OCI-LY3 (cell line): ENCODE results near the gene TMEM259.

Experiments used
- H2AFZ ChIP-seq: fragments of 200-600, 300-600 bp; shearing (Covaris generic); 2 replicates; pipeline ENCODE4 v1.6.0; 2014; ENCODE audit warnings: antibody characterized with exemption, low read depth, low read length
- H3K27ac ChIP-seq: fragments of 200-600, 300-600 bp; sonication (generic); 2 replicates; pipeline ENCODE4 v1.5.1; 2014; ENCODE audit warnings: mild to moderate bottlenecking, low read length, moderate library complexity, mixed read lengths
- H3K27me3 ChIP-seq: fragments of 200-600, 300-600 bp; sonication (generic); 2 replicates; pipeline ENCODE4 v1.6.1; 2014; ENCODE audit warnings: low read depth, low read length, mixed read lengths
- H3K36me3 ChIP-seq: fragments of 200-600, 300-600 bp; sonication (generic); replicated peaks from 2 replicates; pipeline ENCODE3; 2014; ENCODE audit warnings: low read depth, low read length, mixed read lengths
- H3K4me1 ChIP-seq: fragments of 300-600, 200-600 bp; sonication (generic); 2 replicates; pipeline ENCODE4 v1.6.1; 2014; ENCODE audit warnings: low read length, mixed read lengths
- H3K4me2 ChIP-seq: fragments of 200-600, 300-600 bp; sonication (generic); 2 replicates; pipeline ENCODE4 v1.6.1; 2014; ENCODE audit warnings: low read length, mixed read lengths
- H3K4me3 ChIP-seq: fragments of 300-600, 200-600 bp; sonication (generic); 2 replicates; pipeline ENCODE4 v1.5.1; 2014; ENCODE audit warnings: antibody characterized with exemption, mild to moderate bottlenecking, low read length, moderate library complexity
- H3K79me2 ChIP-seq: fragments of 300-600, 200-600 bp; shearing (Covaris generic); 2 replicates; pipeline ENCODE4 v1.6.1; 2014; ENCODE audit warnings: mild to moderate bottlenecking, low read length, mixed read lengths
- H3K9ac ChIP-seq: fragments of 300-600, 200-600 bp; shearing (Covaris generic); 2 replicates; pipeline ENCODE4 v1.6.0; 2014; ENCODE audit warnings: mild to moderate bottlenecking, low read length, moderate library complexity
- H3K9me3 ChIP-seq: fragments of 200-600, 300-600 bp; shearing (Covaris generic); 2 replicates; pipeline ENCODE4 v1.6.1; 2014; ENCODE audit warnings: low read length, mixed read lengths; ENCODE audit not compliant: insufficient read depth
- H4K20me1 ChIP-seq: fragments of 200-600, 300-600 bp; sonication (generic); 2 replicates; pipeline ENCODE4 v1.6.1; 2016; ENCODE audit warnings: low read length, mixed read lengths; ENCODE audit not compliant: insufficient read depth
- EZH2phosphoT487 ChIP-seq: fragments of 200-600 bp; shearing (Covaris generic); IDR thresholded peaks from 2 replicates; pipeline ENCODE4 v1.6.1; 2018; ENCODE audit warnings: antibody characterized with exemption, mixed run types, low read depth
- TF ChIP-seq, protein P1 (sequence below): fragments of 200-600, 300-600 bp; sonication (generic); IDR thresholded peaks from 2 replicates; pipeline ENCODE4 v1.5.1; 2014; ENCODE audit warnings: antibody characterized with exemption, low read length, low read depth

Gene TMEM259

DNA sequence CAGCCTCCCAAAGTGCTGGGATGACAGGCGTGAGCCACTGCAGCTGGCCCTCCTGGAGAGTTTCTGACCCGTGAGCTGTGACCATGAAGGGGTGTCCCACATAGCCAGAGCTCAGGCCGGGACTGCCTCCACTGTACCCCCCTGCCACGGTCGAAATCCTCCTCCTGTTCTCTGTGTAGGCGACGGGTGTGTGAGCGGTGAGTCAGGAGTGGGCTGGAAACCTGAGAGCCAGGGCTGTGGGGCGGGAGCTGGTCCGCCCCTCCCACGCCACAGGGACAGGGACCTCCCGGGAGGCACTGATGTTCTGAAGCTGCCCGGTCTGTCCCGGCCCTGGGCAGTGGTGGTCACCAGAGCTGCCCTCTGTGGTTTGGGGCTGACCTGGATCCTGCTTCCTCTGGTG, 32.8 kb downstream of the TMEM259 start:
- no peak overlapping the region for H3K4me2 ChIP-seq
- H3K4me1 ChIP-seq: peaks cover 17% of the 10 kb centered on the region
- peaks cover 16% of the 10 kb centered on the region for H3K79me2 ChIP-seq
- H3K36me3 ChIP-seq: peaks cover 34% of the 10 kb centered on the region
- H3K9me3 ChIP-seq: no peaks in the 10 kb centered on the region
- no peak overlapping the region for H2AFZ ChIP-seq
- no peak overlapping the region for H3K9ac ChIP-seq
- H3K27me3 ChIP-seq: no peaks in the 10 kb centered on the region
- TF ChIP-seq, protein P1, sequence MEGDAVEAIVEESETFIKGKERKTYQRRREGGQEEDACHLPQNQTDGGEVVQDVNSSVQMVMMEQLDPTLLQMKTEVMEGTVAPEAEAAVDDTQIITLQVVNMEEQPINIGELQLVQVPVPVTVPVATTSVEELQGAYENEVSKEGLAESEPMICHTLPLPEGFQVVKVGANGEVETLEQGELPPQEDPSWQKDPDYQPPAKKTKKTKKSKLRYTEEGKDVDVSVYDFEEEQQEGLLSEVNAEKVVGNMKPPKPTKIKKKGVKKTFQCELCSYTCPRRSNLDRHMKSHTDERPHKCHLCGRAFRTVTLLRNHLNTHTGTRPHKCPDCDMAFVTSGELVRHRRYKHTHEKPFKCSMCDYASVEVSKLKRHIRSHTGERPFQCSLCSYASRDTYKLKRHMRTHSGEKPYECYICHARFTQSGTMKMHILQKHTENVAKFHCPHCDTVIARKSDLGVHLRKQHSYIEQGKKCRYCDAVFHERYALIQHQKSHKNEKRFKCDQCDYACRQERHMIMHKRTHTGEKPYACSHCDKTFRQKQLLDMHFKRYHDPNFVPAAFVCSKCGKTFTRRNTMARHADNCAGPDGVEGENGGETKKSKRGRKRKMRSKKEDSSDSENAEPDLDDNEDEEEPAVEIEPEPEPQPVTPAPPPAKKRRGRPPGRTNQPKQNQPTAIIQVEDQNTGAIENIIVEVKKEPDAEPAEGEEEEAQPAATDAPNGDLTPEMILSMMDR: no peak
- no peak for TF ChIP-seq EZH2phosphoT487
- no peak overlapping the region for H3K27ac ChIP-seq
- no peak overlapping the region for H3K4me3 ChIP-seq
- H4K20me1 ChIP-seq: no peaks in the 10 kb centered on the region

DNA sequence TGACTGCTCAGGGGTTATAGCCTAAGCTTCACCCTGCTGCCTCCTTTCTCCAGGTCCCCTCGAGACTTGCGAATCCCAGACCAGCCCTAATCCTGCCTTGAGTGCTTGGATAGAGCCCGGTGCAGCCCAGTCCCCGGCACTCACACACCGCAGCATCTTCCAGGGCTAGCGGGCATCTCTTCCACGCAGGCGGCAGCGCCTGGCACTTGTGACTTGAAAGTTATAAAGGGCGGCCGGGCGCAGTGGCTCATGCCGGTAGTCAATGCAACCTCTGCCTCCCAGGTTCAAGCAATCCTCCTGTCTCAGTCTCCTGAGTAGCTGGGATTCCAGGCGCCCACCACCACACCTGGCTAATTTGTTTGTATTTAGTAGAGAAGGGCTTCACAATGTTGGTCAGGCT, 34.8 kb downstream of the TMEM259 start:
- Histone ChIP-seq H3K9me3 (no peaks in the 10 kb centered on the region), H3K4me3 (no peak overlapping the region), H2AFZ (no peak overlapping the region), H3K79me2 (peaks cover 16% of the 10 kb centered on the region), H3K4me2 (no peak overlapping the region), H3K27ac (no peak overlapping the region), H4K20me1 (no peaks in the 10 kb centered on the region), H3K9ac (no peak overlapping the region), H3K36me3 (peaks cover 24% of the 10 kb centered on the region), H3K4me1 (peaks cover 20% of the 10 kb centered on the region), H3K27me3 (no peaks in the 10 kb centered on the region)
- no peak for TF ChIP-seq EZH2phosphoT487
- TF ChIP-seq, protein P1: no peak

DNA sequence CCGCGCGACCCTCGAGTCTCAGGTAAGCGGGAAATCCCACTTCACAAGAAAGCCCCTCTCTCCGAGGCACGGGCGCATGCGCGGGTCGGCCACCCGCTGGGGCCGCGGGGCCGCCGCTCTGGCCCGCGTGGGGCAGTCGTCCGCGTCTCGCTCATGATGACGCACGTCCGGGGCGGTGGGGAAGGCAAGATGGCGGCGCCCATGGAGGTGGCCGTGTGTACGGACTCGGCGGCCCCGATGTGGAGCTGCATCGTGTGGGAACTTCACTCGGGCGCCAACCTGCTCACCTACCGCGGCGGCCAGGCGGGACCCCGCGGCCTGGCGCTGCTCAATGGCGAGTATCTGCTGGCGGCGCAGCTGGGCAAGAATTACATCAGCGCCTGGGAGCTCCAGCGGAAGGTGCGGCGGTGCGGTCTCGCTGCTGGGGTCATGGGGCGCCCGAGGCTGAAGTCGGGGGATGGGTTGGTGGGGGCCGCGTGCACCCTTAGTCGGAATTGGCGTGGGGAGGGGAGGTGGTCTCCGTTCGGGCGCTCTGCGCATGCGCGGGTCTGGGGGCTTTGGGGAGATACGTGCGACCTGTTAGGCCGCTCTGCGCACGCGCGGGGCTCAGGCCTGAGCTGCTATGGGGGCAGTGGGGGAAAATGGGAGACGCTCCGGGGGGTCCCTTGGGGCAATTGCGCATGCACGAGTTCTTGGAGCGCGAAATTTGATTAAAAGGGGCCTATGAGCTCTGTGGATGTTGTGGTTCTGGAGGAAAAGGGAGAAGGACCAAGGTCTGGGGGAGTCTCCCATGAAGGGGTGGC, 36.6 kb downstream of the TMEM259 start, which contains the start of gene WDR18:
Gene WDR18 (plus strand): TSS at position 181 of the 803 bp plus-strand sequence. CDS start 9 bp downstream, at position 190.
- H3K27me3 ChIP-seq: no peaks in the 10 kb centered on the region
- no peaks in the 10 kb centered on the region for H3K9me3 ChIP-seq
- peak within 1 kb of the TSS; percentile 86 for H3K9ac ChIP-seq
- peak within 1 kb of the TSS; percentile 93 for H3K4me3 ChIP-seq
- TF ChIP-seq EZH2phosphoT487: no peak
- TF ChIP-seq, protein P1: no peak
- no peaks in the 10 kb centered on the region for H4K20me1 ChIP-seq
- peak within 1 kb of the TSS; percentile 65 for H3K27ac ChIP-seq
- H3K4me2 ChIP-seq: peak within 1 kb of the TSS; percentile 94
- H3K36me3 ChIP-seq: peaks cover 14% of the 10 kb centered on the region
- peaks cover 34% of the 10 kb centered on the region for H3K4me1 ChIP-seq
- peaks cover 16% of the 10 kb centered on the region for H3K79me2 ChIP-seq
- peak within 1 kb of the TSS; percentile 54; the same call in 1 of the 2 replicates for H2AFZ ChIP-seq

DNA sequence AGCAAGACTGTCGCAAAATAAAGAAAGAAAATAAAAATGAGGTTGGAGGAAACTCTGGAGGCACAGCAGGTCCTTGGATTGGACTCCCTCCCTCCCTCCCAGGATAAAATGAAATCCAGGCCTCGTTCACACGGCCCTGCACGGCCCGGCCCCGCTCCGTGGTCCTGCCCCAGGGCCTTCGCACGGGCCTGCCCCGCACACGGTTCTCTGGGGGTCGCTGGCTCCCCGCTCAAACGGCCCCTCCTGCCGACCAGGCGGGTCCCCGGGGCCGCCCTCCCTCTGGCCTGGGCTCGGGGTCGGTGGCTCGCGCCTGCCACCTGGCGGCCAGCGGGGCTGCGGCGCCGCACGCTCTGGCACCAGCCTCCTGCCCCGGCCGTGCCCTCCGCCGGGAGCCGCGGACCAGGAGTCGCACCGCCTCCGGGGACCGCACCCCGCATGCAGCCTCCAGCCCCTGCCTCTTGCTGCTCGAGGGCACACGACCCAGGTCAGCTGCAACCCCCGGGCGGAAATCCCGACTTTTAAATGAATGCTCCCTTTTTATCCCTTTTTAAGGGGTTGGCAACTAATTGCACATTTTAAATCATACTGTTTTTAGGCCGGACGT, 38.3 kb downstream of the TMEM259 start:
- Histone ChIP-seq H3K4me3 (peak overlapping the region; percentile 66), H3K36me3 (peaks cover 3% of the 10 kb centered on the region), H3K27ac (no peak overlapping the region), H3K79me2 (peaks cover 16% of the 10 kb centered on the region), H2AFZ (peak overlapping the region; percentile 66; the same call in 1 of the 2 replicates), H3K27me3 (no peaks in the 10 kb centered on the region), H3K9me3 (no peaks in the 10 kb centered on the region), H3K4me1 (peaks cover 38% of the 10 kb centered on the region), H3K4me2 (peak overlapping the region; percentile 77), H4K20me1 (no peaks in the 10 kb centered on the region), H3K9ac (peak overlapping the region; percentile 43)
- TF ChIP-seq, protein P1: peak; percentile 93
- no peak for TF ChIP-seq EZH2phosphoT487
